ENCODE data around the gene ZNF804B. TPM values are rescaled to one million over a fixed set of nuclear protein-coding genes. Genes with fewer than 3 reads are reported as not detected.
A peak's percentile ranks its signal among the peaks of the same experiment; 100 is the strongest.

ZNF804B gene
- total RNA-seq, 6 donors from 2014 or later: not detected

DNA sequence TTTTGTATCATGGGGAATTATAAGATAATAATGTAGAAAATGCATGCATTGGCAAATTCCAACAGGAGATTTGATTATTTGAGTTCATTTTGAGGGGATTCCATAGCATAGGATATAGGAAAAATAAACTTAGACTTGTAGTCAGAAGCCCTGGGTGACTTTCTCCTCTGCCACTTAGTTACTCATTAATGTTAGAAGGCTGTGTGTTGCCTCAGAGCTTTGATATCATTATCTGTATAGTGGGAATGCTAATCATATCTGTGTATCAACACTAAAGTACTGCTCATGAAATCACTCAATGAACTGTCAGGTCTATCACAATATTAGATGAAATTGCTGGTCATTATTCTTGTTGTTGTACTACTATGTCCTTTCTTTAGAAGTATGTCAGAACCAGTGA lies 59.1 kb downstream of the ZNF804B start:
- no peak for ATAC-seq (ENCODE audit: low FRiP score in 2 of 2)
- DNase-seq: no peak
- TF ChIP-seq POLR2A (IDR thresholded peaks at IDR 0.05): no peak
- TF ChIP-seq, protein P1, sequence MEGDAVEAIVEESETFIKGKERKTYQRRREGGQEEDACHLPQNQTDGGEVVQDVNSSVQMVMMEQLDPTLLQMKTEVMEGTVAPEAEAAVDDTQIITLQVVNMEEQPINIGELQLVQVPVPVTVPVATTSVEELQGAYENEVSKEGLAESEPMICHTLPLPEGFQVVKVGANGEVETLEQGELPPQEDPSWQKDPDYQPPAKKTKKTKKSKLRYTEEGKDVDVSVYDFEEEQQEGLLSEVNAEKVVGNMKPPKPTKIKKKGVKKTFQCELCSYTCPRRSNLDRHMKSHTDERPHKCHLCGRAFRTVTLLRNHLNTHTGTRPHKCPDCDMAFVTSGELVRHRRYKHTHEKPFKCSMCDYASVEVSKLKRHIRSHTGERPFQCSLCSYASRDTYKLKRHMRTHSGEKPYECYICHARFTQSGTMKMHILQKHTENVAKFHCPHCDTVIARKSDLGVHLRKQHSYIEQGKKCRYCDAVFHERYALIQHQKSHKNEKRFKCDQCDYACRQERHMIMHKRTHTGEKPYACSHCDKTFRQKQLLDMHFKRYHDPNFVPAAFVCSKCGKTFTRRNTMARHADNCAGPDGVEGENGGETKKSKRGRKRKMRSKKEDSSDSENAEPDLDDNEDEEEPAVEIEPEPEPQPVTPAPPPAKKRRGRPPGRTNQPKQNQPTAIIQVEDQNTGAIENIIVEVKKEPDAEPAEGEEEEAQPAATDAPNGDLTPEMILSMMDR (IDR thresholded peaks at IDR 0.05): no peak
- TF ChIP-seq EP300 (IDR thresholded peaks at IDR 0.05): no peak
- no peak for TF ChIP-seq POLR2AphosphoS5 (IDR thresholded peaks at IDR 0.05)
- no peaks in the 10 kb centered on the region for H3K27me3 ChIP-seq
- H3K4me3 ChIP-seq: no peak overlapping the region
- H3K9me3 ChIP-seq: no peaks in the 10 kb centered on the region
- no peaks in the 10 kb centered on the region for H3K4me1 ChIP-seq
- H3K36me3 ChIP-seq: no peaks in the 10 kb centered on the region
- H3K27ac ChIP-seq: no peak overlapping the region

DNA sequence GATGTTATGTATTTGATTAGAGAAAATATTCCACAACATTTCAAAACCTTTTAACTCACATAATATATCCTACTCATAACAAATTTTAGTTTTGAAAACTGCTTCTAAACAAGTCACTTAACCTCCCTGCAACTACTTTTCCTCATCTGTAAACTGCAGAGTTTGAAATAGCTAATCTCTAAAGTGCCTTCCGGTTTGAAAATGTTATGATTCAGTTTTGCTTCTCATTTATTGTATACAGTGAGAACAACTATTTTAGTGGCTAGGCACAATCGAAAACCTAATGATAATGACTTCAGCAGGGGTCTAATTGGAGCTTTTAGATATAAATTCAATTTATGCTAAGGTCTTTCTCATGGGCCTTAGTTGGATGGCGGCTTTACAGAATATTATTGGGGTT lies 66.7 kb downstream of the ZNF804B start:
- no peak for DNase-seq
- H3K4me3 ChIP-seq: no peak overlapping the region
- WGBS, 2 donors: 72 to 79% methylated on average over 3 of the region's 3 CpGs
- no peaks in the 10 kb centered on the region for H3K4me1 ChIP-seq
- no peak for TF ChIP-seq POLR2A (IDR thresholded peaks at IDR 0.05)
- TF ChIP-seq POLR2AphosphoS5 (IDR thresholded peaks at IDR 0.05): no peak
- TF ChIP-seq EP300 (IDR thresholded peaks at IDR 0.05): no peak
- TF ChIP-seq, protein P1 (IDR thresholded peaks at IDR 0.05): no peak
- H3K36me3 ChIP-seq: no peaks in the 10 kb centered on the region
- no peaks in the 10 kb centered on the region for H3K27me3 ChIP-seq
- no peak overlapping the region for H3K27ac ChIP-seq
- no peaks in the 10 kb centered on the region for H3K9me3 ChIP-seq
- ATAC-seq (ENCODE audit: low FRiP score in 2 of 2): no peak

DNA sequence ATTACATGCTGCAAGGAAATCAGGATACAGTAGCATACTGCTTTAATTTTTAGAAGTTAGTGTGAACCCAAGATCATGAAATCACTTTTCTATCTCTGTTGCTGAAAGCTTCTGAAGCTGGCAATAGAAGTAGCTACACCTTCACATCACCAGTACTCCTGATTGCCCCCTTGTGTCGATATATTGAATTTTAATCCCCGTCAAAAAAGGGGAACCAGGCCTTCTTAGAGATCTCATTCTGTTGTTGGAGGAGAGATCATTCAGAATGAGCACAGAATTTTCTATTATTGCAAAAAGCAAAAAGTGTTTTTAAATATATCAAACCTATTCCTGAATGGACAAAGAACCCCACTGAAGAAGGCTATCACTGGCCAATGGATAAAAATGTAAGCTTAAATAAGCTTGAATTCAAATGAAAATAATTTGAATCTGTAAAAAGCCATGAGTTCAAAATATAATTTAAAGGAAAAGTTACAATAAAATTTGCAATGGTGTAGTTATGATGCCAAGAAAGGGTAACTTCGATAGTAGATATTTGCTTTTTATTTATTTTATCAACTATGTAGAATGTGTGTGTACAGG lies 75.7 kb downstream of the ZNF804B start:
- no peak for DNase-seq
- no peak overlapping the region for H3K27ac ChIP-seq

DNA sequence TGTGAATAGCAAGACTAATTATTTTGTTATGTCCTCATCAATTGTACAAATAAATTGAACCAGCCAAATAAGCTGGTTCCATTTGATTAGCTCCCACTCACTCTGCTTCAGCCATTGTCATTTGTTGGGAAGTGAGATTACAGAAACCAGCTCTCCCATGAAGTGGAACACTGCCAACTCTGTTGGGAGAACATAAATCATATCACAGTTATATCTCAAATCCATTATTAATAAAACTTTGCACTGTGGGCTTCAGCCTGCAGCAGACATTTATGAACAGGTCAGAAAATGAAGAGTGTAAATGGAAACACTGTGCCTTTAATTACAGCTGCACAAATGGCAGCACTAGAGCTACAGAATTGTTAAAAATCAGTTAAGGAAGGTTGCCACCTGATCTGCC lies 82.7 kb downstream of the ZNF804B start:
- TF ChIP-seq EP300 (IDR thresholded peaks at IDR 0.05): no peak
- TF ChIP-seq, protein P1 (IDR thresholded peaks at IDR 0.05): no peak
- TF ChIP-seq POLR2A (IDR thresholded peaks at IDR 0.05): no peak
- no peak for TF ChIP-seq POLR2AphosphoS5 (IDR thresholded peaks at IDR 0.05)
- H3K4me1 ChIP-seq: no peaks in the 10 kb centered on the region
- ATAC-seq (ENCODE audit: low FRiP score in 2 of 2) (no peak), DNase-seq (no peak)
- no peak overlapping the region for H3K27ac ChIP-seq
- no peaks in the 10 kb centered on the region for H3K9me3 ChIP-seq
- no peaks in the 10 kb centered on the region for H3K36me3 ChIP-seq
- H3K27me3 ChIP-seq: no peaks in the 10 kb centered on the region
- no peak overlapping the region for H3K4me3 ChIP-seq

More for the DNA sequence above, 75.7 kb downstream of the ZNF804B start:
- Histone ChIP-seq H3K36me3 (no peaks in the 10 kb centered on the region), H3K4me3 (no peak overlapping the region), H3K4me1 (no peaks in the 10 kb centered on the region), H3K27me3 (no peaks in the 10 kb centered on the region), H3K9me3 (no peaks in the 10 kb centered on the region)
- no peak for TF ChIP-seq EP300 (IDR thresholded peaks at IDR 0.05)
- TF ChIP-seq, protein P1 (IDR thresholded peaks at IDR 0.05): peak in 4 of 6 experiments; percentile 15 to 39 (median 20)
- 26 to 30% methylated on average over 3 of the region's 3 CpGs for WGBS, 2 donors
- no peak for ATAC-seq (ENCODE audit: low FRiP score in 2 of 2)

DNA sequence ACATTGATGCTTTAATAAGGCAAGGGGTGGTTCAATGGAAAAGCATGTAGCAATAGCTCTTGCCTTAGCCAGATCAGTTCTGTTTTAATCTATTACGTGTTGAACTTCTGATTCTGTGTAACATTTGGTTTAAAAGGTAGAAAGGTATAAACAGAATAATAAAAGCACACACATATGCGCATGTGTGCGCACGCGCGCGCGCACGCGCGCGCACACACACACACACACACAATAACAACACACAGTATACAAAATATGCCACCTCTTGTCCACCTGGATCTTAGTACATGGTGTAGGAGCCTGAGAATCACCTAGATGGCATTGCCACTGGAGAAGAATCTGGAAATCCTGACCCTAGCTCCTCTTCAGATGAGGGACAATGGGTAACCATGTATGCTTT lies 85.6 kb downstream of the ZNF804B start:
- no peak for TF ChIP-seq POLR2A (IDR thresholded peaks at IDR 0.05)
- TF ChIP-seq EP300 (IDR thresholded peaks at IDR 0.05): no peak
- TF ChIP-seq, protein P1 (IDR thresholded peaks at IDR 0.05): no peak
- no peak for TF ChIP-seq POLR2AphosphoS5 (IDR thresholded peaks at IDR 0.05)
- Histone ChIP-seq H3K4me3 (no peak overlapping the region), H3K27me3 (no peaks in the 10 kb centered on the region), H3K36me3 (no peaks in the 10 kb centered on the region), H3K4me1 (no peaks in the 10 kb centered on the region), H3K9me3 (no peaks in the 10 kb centered on the region), H3K27ac (no peak overlapping the region)
- 92 to 93% methylated on average over 12 of the region's 12 CpGs for WGBS, 2 donors
- DNase-seq (peak in 1 of 2 donors; percentile 55), ATAC-seq (ENCODE audit: low FRiP score in 2 of 2) (no peak)
